Islet precursor cell (in vitro differentiated cells): Measurements from ENCODE around the gene SH3YL1.

Experiments used
- DNase-seq: peaks from one replicate; pipeline ENCODE4 v3.0.0-alpha.2; 2018

The SH3YL1 gene

DNA sequence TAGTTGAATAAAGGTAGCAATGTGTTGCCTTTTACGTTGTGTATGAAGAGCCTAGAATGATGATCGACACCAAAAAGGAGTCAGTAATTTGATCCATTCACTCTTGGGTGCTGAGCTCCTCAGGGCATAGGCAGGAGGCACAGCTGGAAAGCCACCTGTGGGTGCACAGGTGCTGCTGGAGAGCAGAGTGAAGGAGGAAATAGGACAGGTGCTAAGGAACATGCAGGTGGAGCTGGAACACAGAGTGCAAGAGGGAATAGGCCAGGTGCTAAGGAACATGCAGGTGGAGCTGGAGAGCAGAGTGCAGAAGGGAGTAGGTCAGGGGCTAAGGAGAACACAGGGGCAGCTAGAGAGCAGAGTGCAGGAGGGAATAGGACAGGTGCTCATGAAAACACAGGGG, 86.1 kb downstream of the SH3YL1 start:
- no peak for DNase-seq

DNA sequence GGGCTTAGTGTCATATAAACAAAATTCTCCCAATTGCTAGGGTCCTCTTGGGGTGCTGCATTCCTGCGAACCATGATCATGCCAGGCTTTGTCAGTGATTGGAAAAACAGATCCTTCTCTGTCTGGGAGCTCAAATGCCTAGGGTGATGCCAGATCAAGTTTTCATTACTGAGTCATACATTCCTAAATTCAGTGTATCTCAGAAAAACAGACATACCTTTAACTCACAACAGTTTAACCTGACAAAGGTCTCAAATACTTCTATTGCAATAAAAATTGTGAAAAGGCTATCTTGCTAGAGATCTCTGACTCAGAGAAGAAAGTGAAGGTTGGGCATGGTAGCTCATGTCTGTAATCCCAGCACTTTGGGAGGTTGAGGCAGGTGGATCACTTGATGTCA, 86.9 kb downstream of the SH3YL1 start:
- peak; percentile 63 for DNase-seq

DNA sequence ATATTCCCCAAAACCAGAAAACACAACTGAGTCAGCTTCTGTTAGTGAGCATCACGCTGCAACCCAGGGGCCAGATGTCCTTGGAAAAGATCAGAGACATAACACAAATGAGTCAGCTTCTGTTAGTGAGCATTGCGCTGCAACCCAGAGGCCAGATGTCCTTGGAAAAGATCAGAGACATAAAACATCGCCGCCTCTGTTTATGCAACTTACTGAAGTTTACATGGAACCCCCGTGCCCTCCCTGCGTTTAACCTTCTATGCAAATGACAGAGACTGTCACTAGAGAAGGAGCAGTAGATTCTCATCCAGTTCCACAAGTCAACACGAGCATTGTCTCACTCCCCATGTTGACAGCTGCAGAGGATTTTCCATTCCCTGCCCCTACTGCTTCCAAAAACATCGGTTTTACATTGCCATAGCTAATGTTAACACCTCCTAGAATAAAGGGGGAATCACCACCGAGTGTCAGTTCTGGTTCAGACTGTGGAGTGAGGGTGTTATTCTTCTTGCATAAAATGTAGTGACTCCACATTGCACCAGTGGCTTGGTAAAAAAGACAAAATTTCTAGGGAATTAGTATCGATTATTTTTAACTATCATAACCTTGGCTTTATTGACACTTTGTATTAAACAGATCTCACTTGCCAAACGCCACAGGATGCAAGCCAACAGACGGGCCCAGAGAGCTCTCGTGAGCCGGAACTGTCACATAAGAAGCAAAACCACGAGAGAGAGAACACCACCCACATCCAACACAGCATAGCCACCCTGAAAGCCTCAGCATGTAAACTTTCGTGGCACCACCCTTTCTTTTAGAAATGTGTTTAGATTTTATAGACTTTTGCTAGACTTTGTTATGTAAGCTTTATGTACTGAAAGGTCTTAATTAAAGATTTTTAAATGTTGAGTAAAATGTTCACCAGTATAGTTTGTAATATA, 87.7 kb downstream of the SH3YL1 start:
- no peak for DNase-seq

- DNase-seq, result no peak
These were observed 88.6 kb downstream of the SH3YL1 start for GRCh38 chr2:175161-175786.

DNA sequence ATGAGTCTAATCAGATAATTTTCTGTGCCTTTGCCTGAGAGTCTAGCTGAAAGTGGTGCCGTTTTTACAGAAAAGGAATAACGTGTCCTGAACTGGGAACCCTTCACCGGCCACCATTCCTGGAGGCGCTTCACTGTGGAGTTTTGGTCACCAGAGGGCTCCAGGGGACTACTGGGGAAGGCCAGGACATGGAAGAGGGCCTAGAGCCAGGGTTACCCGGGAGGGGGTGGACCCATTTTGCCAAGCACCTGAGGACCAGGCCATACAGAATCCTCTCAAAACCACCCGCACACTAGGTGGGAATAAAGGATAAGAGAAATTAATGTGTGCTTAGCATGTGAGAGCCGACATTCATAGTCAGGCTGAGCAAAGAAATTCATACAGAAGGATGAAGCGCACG, 91.7 kb downstream of the SH3YL1 start:
- DNase-seq, result peak; percentile 67

- DNase-seq, result no peak
These were observed 94.1 kb downstream of the SH3YL1 start for GRCh38 chr2:169741-170140.
